ENCODE measurements around the gene LZTFL1.

Gene LZTFL1

GRCh38 chr3:45848392-45848791 lies 6.5 kb upstream of the LZTFL1 start:
- no peak for TF ChIP-seq CTCF (IDR thresholded peaks at IDR 0.05; ENCODE audit: low read depth, low read length)
- DNase-seq (ENCODE audit: extremely low read depth, low read depth) = no peak

- DNase-seq (ENCODE audit: extremely low read depth, low read depth) = no peak
- TF ChIP-seq CTCF (IDR thresholded peaks at IDR 0.05; ENCODE audit: low read depth, low read length) = no peak
These were observed 2.7 kb upstream of the LZTFL1 start for GRCh38 chr3:45844616-45845015.

GRCh38 chr3:45842851-45843625 lies 1.1 kb upstream of the LZTFL1 start:
- no peak for TF ChIP-seq CTCF (IDR thresholded peaks at IDR 0.05; ENCODE audit: low read depth, low read length)
- DNase-seq (ENCODE audit: extremely low read depth, low read depth) = no peak

- TF ChIP-seq CTCF (IDR thresholded peaks at IDR 0.05; ENCODE audit: low read depth, low read length) = no peak
- DNase-seq (ENCODE audit: extremely low read depth, low read depth) = no peak
These were observed 531 bp downstream of the LZTFL1 start for GRCh38 chr3:45841420-45841756.

GRCh38 chr3:45838466-45838865 lies 3.5 kb downstream of the LZTFL1 start:
- no peak for DNase-seq (ENCODE audit: extremely low read depth, low read depth)
- TF ChIP-seq CTCF (IDR thresholded peaks at IDR 0.05; ENCODE audit: low read depth, low read length) = no peak

- TF ChIP-seq CTCF (IDR thresholded peaks at IDR 0.05; ENCODE audit: low read depth, low read length) = peak; percentile 11
- DNase-seq (ENCODE audit: extremely low read depth, low read depth) = no peak
These were observed 9.2 kb downstream of the LZTFL1 start for GRCh38 chr3:45832699-45833098.

DNA sequence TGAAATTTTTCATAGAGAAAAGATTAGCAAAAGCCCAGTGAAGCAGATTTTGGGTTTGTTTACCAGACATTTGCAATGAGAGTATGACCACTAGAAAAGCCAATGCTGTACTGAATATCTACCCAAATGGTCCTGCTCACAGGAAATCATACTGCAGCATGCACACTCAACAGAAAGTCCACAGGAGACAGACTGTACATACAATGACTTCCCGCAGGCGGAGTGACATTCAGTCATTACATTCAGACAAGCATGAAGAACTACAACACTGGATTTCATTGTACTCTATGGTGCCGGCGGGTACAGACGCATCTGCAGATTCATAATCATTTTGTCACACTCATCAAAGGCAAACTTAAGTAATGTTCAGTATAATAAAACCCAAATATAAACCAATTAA lies 11.8 kb downstream of the LZTFL1 start:
- no peak for DNase-seq (ENCODE audit: extremely low read depth, low read depth)
- no peak for TF ChIP-seq CTCF (IDR thresholded peaks at IDR 0.05; ENCODE audit: low read depth, low read length)
